T-helper 2 cell treated with Interferon-gamma antibody and Interleukin-4, amounts not matched to agents 5 μg/mL and 100 μg/mL, for 36 hours (primary cell): Measurements from ENCODE around the gene PIK3R1.

Source experiments
- DNase-seq: peaks from one replicate; pipeline ENCODE4 v3.0.0; 2021; ENCODE audit warnings: low spot score
- H3K27ac Mint-ChIP-seq: one replicate; pipeline ENCODE4 v1.8.0; 2021; ENCODE audit warnings: mild to moderate bottlenecking, mixed read lengths
- H3K27me3 Mint-ChIP-seq: one replicate; pipeline ENCODE4 v1.8.0; 2021; ENCODE audit warnings: low read depth, mixed read lengths
- H3K36me3 Mint-ChIP-seq: one replicate; pipeline ENCODE4 v1.8.0; 2021; ENCODE audit warnings: low read depth, mixed read lengths
- H3K4me1 Mint-ChIP-seq: one replicate; pipeline ENCODE4 v1.8.0; 2021; ENCODE audit warnings: low read depth, mixed read lengths
- H3K4me3 Mint-ChIP-seq: one replicate; pipeline ENCODE4 v1.8.0; 2022; ENCODE audit warnings: mild to moderate bottlenecking, moderate library complexity, mixed read lengths
- H3K9me3 Mint-ChIP-seq: one replicate; pipeline ENCODE4 v1.8.0; 2021; ENCODE audit warnings: mixed read lengths

The PIK3R1 gene

DNA sequence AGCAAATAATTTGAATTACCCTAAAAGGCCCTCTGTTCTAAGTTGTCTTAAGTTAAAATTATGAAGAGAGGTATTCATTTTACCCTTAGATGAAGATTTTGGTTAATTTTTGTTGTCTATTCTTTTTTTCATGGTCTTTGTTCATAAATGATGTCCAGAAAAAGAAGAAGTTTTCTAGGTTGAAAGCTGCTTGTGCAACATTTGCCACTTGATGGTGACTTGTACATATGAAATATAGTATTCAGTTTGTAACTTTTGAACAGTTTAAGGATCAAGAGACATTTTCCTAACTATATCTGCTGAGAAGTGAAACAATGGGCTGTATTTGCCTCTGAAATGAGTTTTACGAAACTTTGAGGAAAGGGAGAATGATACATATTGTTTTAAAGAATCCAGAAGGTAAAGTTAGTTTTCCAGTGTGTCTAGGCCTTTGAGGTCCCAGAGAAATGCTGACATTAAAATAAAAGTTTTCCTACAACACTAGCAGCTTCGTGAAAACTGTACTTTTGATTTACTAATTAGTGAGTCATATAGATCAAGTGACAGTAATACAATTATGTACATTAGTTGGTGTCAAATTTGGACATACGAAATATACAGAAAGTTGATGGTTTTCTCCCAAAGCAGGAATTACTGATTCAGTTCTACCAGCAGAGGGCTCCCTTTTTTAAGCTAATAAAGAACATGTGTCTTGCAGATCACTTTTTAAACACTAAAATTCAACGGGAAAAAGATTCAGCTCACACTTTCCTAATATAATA is 70.5 kb downstream of the PIK3R1 start:
- H3K27me3 Mint-ChIP-seq, result no peaks in the 10 kb centered on the region
- H3K36me3 Mint-ChIP-seq, result peaks cover 61% of the 10 kb centered on the region
- no peak for DNase-seq
- H3K9me3 Mint-ChIP-seq, result no peaks in the 10 kb centered on the region
- peaks cover 79% of the 10 kb centered on the region for H3K4me1 Mint-ChIP-seq
- peak overlapping the region; percentile 85 for H3K4me3 Mint-ChIP-seq
- H3K27ac Mint-ChIP-seq, result peak overlapping the region; percentile 80

- Mint-ChIP-seq H3K36me3 (peaks cover 58% of the 10 kb centered on the region), H3K27me3 (no peaks in the 10 kb centered on the region), H3K4me1 (peaks cover 81% of the 10 kb centered on the region), H3K9me3 (no peaks in the 10 kb centered on the region), H3K4me3 (peak overlapping the region; percentile 85), H3K27ac (peak overlapping the region; percentile 17)
- DNase-seq, result no peak
Measured at GRCh38 chr5:68286612-68286912, 71.0 kb downstream of the PIK3R1 start.

GRCh38 chr5:68287631-68287975 is 72.0 kb downstream of the PIK3R1 start:
- no peaks in the 10 kb centered on the region for H3K9me3 Mint-ChIP-seq
- H3K4me3 Mint-ChIP-seq, result peak overlapping the region; percentile 85
- peak overlapping the region; percentile 89 for H3K27ac Mint-ChIP-seq
- H3K4me1 Mint-ChIP-seq, result peaks cover 82% of the 10 kb centered on the region
- peaks cover 52% of the 10 kb centered on the region for H3K36me3 Mint-ChIP-seq
- DNase-seq, result no peak
- H3K27me3 Mint-ChIP-seq, result no peaks in the 10 kb centered on the region

GRCh38 chr5:68287976-68288706 is 72.6 kb downstream of the PIK3R1 start:
- Mint-ChIP-seq H3K27ac (peak overlapping the region; percentile 89), H3K4me1 (peaks cover 78% of the 10 kb centered on the region)

DNA sequence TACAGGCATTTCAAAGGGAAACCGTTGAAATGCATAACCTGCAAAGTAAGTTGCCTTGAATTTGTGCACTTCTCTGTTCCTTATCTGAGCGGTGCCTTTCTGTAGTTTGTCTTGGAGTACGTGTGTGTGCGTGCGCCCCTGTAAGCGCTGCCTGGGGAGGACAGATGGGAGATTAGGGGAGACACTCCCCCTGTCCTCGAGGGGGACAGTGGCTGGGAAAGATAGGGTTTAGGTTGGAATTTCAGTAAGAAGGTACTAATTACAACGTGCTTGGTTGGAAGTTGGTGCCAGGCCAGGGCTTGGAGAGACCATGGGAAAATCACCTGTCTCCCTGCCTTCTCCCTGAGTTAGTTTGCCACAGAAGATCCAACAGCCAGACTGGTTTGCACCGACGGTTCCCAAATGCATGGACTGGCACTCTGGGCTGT is 73.2 kb downstream of the PIK3R1 start:
- Mint-ChIP-seq H3K27ac (peak overlapping the region; percentile 79), H3K4me1 (peaks cover 75% of the 10 kb centered on the region), H3K36me3 (peaks cover 50% of the 10 kb centered on the region), H3K4me3 (peak overlapping the region; percentile 85), H3K9me3 (no peaks in the 10 kb centered on the region), H3K27me3 (no peaks in the 10 kb centered on the region)
- DNase-seq, result no peak

More at GRCh38 chr5:68287976-68288706, 72.6 kb downstream of the PIK3R1 start:
- Mint-ChIP-seq H3K36me3 (peaks cover 52% of the 10 kb centered on the region), H3K9me3 (no peaks in the 10 kb centered on the region), H3K4me3 (peak overlapping the region; percentile 85), H3K27me3 (no peaks in the 10 kb centered on the region)
- peak; percentile 38 for DNase-seq

- H3K4me3 Mint-ChIP-seq, result peak overlapping the region; percentile 85
- H3K27me3 Mint-ChIP-seq, result no peaks in the 10 kb centered on the region
- no peaks in the 10 kb centered on the region for H3K9me3 Mint-ChIP-seq
- H3K36me3 Mint-ChIP-seq, result peaks cover 52% of the 10 kb centered on the region
- no peak for DNase-seq
- H3K27ac Mint-ChIP-seq, result no peak overlapping the region
- H3K4me1 Mint-ChIP-seq, result peaks cover 69% of the 10 kb centered on the region
Measured at GRCh38 chr5:68289498-68289897, 73.9 kb downstream of the PIK3R1 start.

- Mint-ChIP-seq H3K27ac (no peak overlapping the region), H3K27me3 (no peaks in the 10 kb centered on the region), H3K4me3 (no peak overlapping the region), H3K36me3 (peaks cover 53% of the 10 kb centered on the region), H3K4me1 (peaks cover 63% of the 10 kb centered on the region), H3K9me3 (no peaks in the 10 kb centered on the region)
- no peak for DNase-seq
Measured at GRCh38 chr5:68290260-68290674, 74.7 kb downstream of the PIK3R1 start.

GRCh38 chr5:68290847-68291246 is 75.3 kb downstream of the PIK3R1 start:
- DNase-seq, result no peak
- H3K4me1 Mint-ChIP-seq, result peaks cover 57% of the 10 kb centered on the region
- no peak overlapping the region for H3K27ac Mint-ChIP-seq
- no peak overlapping the region for H3K4me3 Mint-ChIP-seq
- peaks cover 53% of the 10 kb centered on the region for H3K36me3 Mint-ChIP-seq
- no peaks in the 10 kb centered on the region for H3K27me3 Mint-ChIP-seq
- H3K9me3 Mint-ChIP-seq, result no peaks in the 10 kb centered on the region

DNA sequence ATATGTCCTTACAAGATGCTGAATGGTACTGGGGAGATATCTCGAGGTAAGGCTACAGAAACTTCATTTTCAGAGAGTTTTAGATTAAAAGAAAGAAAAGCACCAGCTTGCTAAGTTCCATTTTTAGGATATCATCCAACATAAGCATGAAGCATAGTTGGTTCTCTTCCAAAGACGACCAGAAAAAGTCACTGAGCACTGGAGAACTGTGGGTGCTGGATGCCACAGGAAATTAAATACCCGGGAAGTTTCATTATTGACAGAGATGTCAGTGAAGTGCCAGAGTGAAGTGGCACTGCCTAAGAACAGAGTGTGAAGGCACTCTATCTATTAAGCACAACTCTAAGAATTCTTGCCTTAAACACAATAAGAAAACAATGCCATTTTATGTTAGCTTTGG is 76.8 kb downstream of the PIK3R1 start:
- peaks cover 62% of the 10 kb centered on the region for H3K36me3 Mint-ChIP-seq
- DNase-seq, result no peak
- H3K9me3 Mint-ChIP-seq, result no peaks in the 10 kb centered on the region
- H3K4me1 Mint-ChIP-seq, result peaks cover 44% of the 10 kb centered on the region
- no peak overlapping the region for H3K27ac Mint-ChIP-seq
- H3K27me3 Mint-ChIP-seq, result no peaks in the 10 kb centered on the region
- no peak overlapping the region for H3K4me3 Mint-ChIP-seq

- H3K4me1 Mint-ChIP-seq, result peaks cover 25% of the 10 kb centered on the region
Measured at GRCh38 chr5:68295772-68296171, 80.2 kb downstream of the PIK3R1 start.

DNA sequence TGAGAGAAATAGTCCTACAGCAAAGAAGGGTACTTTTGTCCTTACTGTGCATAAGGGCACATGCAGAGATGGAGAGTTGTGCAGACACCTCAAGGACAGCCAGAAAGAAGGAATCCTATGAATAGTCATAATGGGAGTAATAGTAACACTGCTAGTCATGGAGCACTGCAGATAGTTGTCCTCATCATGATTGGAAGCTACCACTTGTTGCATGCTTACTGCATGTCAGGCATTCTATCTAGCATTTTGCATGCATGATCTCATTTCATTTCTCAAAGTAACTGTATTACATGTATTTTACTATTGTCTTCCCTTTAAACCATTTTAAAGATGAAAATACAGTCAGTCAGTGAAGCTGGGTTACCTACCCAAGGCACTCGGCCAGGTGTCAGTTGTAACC is 81.3 kb downstream of the PIK3R1 start:
- no peak overlapping the region for H3K27ac Mint-ChIP-seq
- no peak overlapping the region for H3K4me3 Mint-ChIP-seq
- H3K9me3 Mint-ChIP-seq, result no peaks in the 10 kb centered on the region
- peaks cover 77% of the 10 kb centered on the region for H3K36me3 Mint-ChIP-seq
- no peak for DNase-seq
- peaks cover 18% of the 10 kb centered on the region for H3K4me1 Mint-ChIP-seq
- H3K27me3 Mint-ChIP-seq, result no peaks in the 10 kb centered on the region

More at GRCh38 chr5:68295772-68296171, 80.2 kb downstream of the PIK3R1 start:
- DNase-seq, result no peak
- Mint-ChIP-seq H3K27ac (no peak overlapping the region), H3K9me3 (no peaks in the 10 kb centered on the region), H3K4me3 (no peak overlapping the region), H3K36me3 (peaks cover 76% of the 10 kb centered on the region), H3K27me3 (no peaks in the 10 kb centered on the region)

GRCh38 chr5:68297656-68298055 is 82.1 kb downstream of the PIK3R1 start:
- Mint-ChIP-seq H3K27me3 (no peaks in the 10 kb centered on the region), H3K4me1 (peaks cover 15% of the 10 kb centered on the region), H3K4me3 (no peak overlapping the region), H3K36me3 (peaks cover 79% of the 10 kb centered on the region), H3K9me3 (no peaks in the 10 kb centered on the region), H3K27ac (no peak overlapping the region)
- DNase-seq, result no peak

DNA sequence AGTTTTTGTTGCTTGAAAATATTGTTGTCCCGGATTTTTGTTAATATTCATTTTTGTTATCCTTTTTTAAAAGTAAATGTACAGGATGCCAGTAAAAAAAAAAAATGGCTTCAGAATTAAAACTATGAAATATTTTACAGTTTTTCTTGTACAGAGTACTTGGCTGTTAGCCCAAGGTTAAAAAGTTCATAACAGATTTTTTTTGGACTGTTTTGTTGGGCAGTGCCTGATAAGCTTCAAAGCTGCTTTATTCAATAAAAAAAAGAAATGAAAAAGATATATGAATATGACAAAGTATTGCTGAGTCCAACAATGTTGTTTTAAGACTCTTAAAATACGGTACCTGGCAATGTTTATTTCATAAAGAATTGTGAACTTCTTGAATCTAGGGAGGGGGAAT is 82.9 kb downstream of the PIK3R1 start:
- Mint-ChIP-seq H3K9me3 (no peaks in the 10 kb centered on the region), H3K4me3 (no peak overlapping the region), H3K27ac (no peak overlapping the region), H3K27me3 (no peaks in the 10 kb centered on the region), H3K4me1 (peaks cover 21% of the 10 kb centered on the region), H3K36me3 (peaks cover 74% of the 10 kb centered on the region)
- DNase-seq, result no peak

DNA sequence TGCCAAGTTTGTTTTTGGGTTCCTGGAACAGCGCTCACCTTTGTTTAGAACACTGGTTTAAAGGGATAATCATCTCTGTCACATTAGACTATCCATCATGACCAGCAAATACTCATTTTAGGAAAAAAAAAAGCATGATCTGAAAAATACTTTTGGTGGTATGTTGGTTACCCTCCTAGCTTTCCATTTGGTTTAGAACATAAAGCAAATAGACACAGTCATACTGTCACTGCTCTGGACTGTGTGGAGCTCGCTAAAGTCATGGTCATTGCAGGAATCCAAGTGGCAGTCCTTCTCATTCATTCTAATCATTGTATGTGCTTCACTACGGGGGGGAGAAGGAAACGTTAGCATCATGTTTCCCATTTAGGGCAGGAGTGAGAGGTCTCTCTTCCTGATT is 83.5 kb downstream of the PIK3R1 start:
- Mint-ChIP-seq H3K9me3 (no peaks in the 10 kb centered on the region), H3K27me3 (no peaks in the 10 kb centered on the region), H3K4me1 (peaks cover 24% of the 10 kb centered on the region), H3K36me3 (peaks cover 68% of the 10 kb centered on the region), H3K27ac (no peak overlapping the region), H3K4me3 (no peak overlapping the region)
- DNase-seq, result no peak
